ENCODE data around the gene PCID2. TPM values are rescaled to one million over a fixed set of nuclear protein-coding genes. Genes with fewer than 3 reads are reported as not detected.

Gene PCID2
- total and polyA plus RNA-seq, 2 of the 13 experiments (the other 11 are each of a cell fraction or from before 2014, with no cell fraction given) = 65.0 to 111 TPM

DNA sequence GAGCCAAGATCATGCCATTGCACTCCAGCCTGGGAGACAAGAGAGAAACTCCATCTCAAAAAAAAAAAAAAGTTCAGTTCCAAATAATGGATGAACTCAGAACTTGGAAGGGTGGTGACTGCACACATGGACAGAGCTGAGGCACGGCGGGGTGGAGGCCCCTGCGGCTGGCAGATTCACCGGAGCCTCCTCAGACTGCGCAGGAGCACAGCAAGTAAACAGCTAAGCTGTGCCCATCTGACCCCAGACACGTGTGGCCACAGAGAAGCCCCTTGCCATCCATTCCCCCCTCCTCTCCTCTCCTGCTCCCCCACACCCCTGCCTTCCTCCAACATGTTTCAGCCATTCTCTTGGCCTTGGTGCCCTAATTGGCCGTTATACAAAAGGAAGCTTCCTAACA, 65.6 kb downstream of the PCID2 start (continued):
- no peak for TF ChIP-seq PAF1 (CRISPR knock-in tag; IDR thresholded peaks at IDR 0.05)
- no peak for TF ChIP-seq DPF2 (CRISPR knock-in tag; IDR thresholded peaks at IDR 0.05; ENCODE audit: borderline replicate concordance, low read depth)
- TF ChIP-seq, protein P1, sequence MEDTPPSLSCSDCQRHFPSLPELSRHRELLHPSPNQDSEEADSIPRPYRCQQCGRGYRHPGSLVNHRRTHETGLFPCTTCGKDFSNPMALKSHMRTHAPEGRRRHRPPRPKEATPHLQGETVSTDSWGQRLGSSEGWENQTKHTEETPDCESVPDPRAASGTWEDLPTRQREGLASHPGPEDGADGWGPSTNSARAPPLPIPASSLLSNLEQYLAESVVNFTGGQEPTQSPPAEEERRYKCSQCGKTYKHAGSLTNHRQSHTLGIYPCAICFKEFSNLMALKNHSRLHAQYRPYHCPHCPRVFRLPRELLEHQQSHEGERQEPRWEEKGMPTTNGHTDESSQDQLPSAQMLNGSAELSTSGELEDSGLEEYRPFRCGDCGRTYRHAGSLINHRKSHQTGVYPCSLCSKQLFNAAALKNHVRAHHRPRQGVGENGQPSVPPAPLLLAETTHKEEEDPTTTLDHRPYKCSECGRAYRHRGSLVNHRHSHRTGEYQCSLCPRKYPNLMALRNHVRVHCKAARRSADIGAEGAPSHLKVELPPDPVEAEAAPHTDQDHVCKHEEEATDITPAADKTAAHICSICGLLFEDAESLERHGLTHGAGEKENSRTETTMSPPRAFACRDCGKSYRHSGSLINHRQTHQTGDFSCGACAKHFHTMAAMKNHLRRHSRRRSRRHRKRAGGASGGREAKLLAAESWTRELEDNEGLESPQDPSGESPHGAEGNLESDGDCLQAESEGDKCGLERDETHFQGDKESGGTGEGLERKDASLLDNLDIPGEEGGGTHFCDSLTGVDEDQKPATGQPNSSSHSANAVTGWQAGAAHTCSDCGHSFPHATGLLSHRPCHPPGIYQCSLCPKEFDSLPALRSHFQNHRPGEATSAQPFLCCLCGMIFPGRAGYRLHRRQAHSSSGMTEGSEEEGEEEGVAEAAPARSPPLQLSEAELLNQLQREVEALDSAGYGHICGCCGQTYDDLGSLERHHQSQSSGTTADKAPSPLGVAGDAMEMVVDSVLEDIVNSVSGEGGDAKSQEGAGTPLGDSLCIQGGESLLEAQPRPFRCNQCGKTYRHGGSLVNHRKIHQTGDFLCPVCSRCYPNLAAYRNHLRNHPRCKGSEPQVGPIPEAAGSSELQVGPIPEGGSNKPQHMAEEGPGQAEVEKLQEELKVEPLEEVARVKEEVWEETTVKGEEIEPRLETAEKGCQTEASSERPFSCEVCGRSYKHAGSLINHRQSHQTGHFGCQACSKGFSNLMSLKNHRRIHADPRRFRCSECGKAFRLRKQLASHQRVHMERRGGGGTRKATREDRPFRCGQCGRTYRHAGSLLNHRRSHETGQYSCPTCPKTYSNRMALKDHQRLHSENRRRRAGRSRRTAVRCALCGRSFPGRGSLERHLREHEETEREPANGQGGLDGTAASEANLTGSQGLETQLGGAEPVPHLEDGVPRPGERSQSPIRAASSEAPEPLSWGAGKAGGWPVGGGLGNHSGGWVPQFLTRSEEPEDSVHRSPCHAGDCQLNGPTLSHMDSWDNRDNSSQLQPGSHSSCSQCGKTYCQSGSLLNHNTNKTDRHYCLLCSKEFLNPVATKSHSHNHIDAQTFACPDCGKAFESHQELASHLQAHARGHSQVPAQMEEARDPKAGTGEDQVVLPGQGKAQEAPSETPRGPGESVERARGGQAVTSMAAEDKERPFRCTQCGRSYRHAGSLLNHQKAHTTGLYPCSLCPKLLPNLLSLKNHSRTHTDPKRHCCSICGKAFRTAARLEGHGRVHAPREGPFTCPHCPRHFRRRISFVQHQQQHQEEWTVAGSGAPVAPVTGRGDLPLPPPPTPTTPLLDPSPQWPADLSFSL (CRISPR knock-in tag; IDR thresholded peaks at IDR 0.05) = no peak
- TF ChIP-seq, protein P2, sequence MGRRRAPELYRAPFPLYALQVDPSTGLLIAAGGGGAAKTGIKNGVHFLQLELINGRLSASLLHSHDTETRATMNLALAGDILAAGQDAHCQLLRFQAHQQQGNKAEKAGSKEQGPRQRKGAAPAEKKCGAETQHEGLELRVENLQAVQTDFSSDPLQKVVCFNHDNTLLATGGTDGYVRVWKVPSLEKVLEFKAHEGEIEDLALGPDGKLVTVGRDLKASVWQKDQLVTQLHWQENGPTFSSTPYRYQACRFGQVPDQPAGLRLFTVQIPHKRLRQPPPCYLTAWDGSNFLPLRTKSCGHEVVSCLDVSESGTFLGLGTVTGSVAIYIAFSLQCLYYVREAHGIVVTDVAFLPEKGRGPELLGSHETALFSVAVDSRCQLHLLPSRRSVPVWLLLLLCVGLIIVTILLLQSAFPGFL (CRISPR knock-in tag; IDR thresholded peaks at IDR 0.05) = no peak

DNA sequence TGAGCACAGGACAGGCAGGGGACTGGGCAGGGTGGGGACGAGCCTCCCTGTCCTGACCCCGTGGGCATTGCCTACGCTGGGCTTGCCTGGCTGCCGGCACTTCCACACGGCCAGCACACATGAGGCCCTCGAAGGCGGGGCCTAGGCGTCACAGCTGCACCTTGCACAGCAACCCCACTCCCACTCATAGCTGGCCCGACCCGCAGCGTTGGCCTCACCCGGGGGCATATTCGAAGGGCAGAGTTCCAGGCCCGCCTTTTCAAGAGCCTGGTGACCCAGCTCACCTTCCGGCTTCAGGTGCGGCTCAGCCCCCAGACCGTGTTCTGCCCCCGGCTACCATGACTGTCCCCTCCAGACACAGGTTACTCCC, 66.9 kb downstream of the PCID2 start:
- peaks cover 49% of the 10 kb centered on the region for H3K4me1 ChIP-seq (ENCODE audit: insufficient read depth, low read length)
- no peak overlapping the region for H3K27ac ChIP-seq (ENCODE audit: extremely low read length, insufficient read depth, low read length)
- BruUV-seq (replicated peaks) = no TSS peak
- intact Hi-C loops (cut with micrococcal nuclease; ENCODE audit: unreplicated experiment) = no loop called here
- H3K27me3 ChIP-seq (ENCODE audit: control insufficient read depth in 1 of 2, insufficient read depth in 2 of 2, low read length in 2 of 2) = no peaks in the 10 kb centered on the region
- peaks cover 14 to 44% of the 10 kb centered on the region in 2 experiments; a peak in 4 of 5 replicates for H3K36me3 ChIP-seq (replicated peaks in 1 of 2; ENCODE audit: control insufficient read depth in 1 of 2, insufficient read depth in 2 of 2, low read length in 2 of 2)
- POLR2A ChIA-PET = interaction anchor here (0.8 to 1.4 kb wide), 2 partner anchors 9 to 19 kb away, joined by 4 to 5 read pairs; partner anchors contain the start of gene F10
- CTCF ChIA-PET (ENCODE audit: low intra/inter-chr PET ratio, low total read pairs) = no interaction called here
- no peaks in the 10 kb centered on the region for H4K20me1 ChIP-seq (ENCODE audit: insufficient read depth, low read length)
- H3K4me3 ChIP-seq (replicated peaks in 1 of 3; ENCODE audit: insufficient read depth in 1 of 3, low read depth in 2 of 3, low read length in 3 of 3) = no peak overlapping the region
- no peaks in the 10 kb centered on the region for H3K9me3 ChIP-seq (ENCODE audit: low read length)
- H3K79me2 ChIP-seq (ENCODE audit: insufficient read depth, low read length) = no peaks in the 10 kb centered on the region
- no peak overlapping the region for H3K4me2 ChIP-seq (ENCODE audit: low read depth, low read length)
- DNase-seq (ENCODE audit: low spot score) (no peak), ATAC-seq (no peak), FAIRE-seq (no peak)
- in situ Hi-C loops (cut with HindIII; ENCODE audit: extremely low pct_ligation_motif_present, low pct_unique_long_range_greater_than_20kb) = no loop called here
- no peak overlapping the region for H2AFZ ChIP-seq (ENCODE audit: low read length)
- no peak overlapping the region for H3K9ac ChIP-seq (ENCODE audit: insufficient read depth, low read depth, low read length)
- 93% methylated on average over 16 of the region's 18 CpGs for WGBS (ENCODE audit: low lambda C conversion rate)
- TF ChIP-seq, protein P3, sequence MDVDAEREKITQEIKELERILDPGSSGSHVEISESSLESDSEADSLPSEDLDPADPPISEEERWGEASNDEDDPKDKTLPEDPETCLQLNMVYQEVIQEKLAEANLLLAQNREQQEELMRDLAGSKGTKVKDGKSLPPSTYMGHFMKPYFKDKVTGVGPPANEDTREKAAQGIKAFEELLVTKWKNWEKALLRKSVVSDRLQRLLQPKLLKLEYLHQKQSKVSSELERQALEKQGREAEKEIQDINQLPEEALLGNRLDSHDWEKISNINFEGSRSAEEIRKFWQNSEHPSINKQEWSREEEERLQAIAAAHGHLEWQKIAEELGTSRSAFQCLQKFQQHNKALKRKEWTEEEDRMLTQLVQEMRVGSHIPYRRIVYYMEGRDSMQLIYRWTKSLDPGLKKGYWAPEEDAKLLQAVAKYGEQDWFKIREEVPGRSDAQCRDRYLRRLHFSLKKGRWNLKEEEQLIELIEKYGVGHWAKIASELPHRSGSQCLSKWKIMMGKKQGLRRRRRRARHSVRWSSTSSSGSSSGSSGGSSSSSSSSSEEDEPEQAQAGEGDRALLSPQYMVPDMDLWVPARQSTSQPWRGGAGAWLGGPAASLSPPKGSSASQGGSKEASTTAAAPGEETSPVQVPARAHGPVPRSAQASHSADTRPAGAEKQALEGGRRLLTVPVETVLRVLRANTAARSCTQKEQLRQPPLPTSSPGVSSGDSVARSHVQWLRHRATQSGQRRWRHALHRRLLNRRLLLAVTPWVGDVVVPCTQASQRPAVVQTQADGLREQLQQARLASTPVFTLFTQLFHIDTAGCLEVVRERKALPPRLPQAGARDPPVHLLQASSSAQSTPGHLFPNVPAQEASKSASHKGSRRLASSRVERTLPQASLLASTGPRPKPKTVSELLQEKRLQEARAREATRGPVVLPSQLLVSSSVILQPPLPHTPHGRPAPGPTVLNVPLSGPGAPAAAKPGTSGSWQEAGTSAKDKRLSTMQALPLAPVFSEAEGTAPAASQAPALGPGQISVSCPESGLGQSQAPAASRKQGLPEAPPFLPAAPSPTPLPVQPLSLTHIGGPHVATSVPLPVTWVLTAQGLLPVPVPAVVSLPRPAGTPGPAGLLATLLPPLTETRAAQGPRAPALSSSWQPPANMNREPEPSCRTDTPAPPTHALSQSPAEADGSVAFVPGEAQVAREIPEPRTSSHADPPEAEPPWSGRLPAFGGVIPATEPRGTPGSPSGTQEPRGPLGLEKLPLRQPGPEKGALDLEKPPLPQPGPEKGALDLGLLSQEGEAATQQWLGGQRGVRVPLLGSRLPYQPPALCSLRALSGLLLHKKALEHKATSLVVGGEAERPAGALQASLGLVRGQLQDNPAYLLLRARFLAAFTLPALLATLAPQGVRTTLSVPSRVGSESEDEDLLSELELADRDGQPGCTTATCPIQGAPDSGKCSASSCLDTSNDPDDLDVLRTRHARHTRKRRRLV (CRISPR knock-in tag; IDR thresholded peaks at IDR 0.05) = no peak
- TF ChIP-seq ZNF790 (CRISPR knock-in tag; IDR thresholded peaks at IDR 0.05; ENCODE audit: borderline replicate concordance) = no peak

Data from HepG2 (cell line).